NCI-H2196 treated with DMSO at 0.1 percent for 48 hours (cell line): ENCODE measurements around the gene SRRM3.
"Not testable (repeated sequence)": the region's sequence is repeated elsewhere in the genome, so short reads cannot be mapped to it uniquely, and the experiment has no call there.

ENCODE experiments used
- DNase-seq: peaks from one replicate; lab custom pipeline; 2025; ENCODE audit not compliant: unreplicated experiment; lab: John Stamatoyannopoulos, UW

Gene SRRM3

GRCh38 chr7:76189276-76189675, 12.4 kb upstream of the SRRM3 start:
- DNase-seq = no peak

- DNase-seq = peak; percentile 16
Measured at GRCh38 chr7:76191783-76192240, 9.9 kb upstream of the SRRM3 start.

- no peak for DNase-seq
Measured at GRCh38 chr7:76193466-76193865, 8.2 kb upstream of the SRRM3 start.

DNA sequence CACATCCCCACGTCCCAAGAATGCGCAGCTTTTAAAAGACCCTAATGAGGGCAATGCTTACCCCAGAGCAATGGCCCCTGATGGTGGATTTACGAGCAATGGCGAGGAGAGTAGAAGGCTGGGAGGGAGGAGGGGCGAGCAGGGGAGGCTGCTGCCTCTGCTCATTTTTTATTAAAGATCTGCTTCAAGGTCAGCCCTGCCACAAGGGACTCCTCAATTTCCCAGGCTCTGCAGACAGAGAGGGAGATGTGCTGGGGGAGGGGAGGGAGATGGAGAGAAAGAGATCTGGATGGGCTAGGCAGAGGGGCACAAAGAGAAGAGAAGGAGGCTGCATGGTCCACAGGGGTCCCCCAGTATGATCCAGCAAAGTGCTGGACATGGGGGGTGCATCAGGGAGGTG, 7.8 kb upstream of the SRRM3 start:
- DNase-seq = no peak

DNA sequence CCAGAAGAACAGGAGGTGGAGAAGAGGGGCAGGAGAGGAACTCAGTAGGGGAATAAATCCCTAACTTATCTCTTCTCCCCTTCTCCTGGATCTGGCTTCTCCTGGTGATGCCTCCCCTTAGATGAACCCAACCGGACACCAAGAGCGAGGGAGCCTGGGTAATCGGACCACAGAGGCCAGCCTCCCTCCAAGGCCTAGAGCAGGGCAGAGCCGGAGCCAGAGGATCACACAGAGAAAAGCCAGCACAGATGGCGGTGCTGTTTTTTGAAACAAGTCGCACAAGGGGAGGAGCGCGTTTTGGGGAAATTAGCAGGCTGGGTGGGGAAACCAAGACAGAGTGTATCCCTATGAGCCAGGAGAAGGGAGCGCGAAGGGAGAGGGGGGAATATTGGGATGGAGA, 4.9 kb upstream of the SRRM3 start:
- DNase-seq = no peak

GRCh38 chr7:76198202-76198601, 3.5 kb upstream of the SRRM3 start:
- no peak for DNase-seq

GRCh38 chr7:76202666-76203030, 952 bp downstream of the SRRM3 start:
- no peak for DNase-seq

DNA sequence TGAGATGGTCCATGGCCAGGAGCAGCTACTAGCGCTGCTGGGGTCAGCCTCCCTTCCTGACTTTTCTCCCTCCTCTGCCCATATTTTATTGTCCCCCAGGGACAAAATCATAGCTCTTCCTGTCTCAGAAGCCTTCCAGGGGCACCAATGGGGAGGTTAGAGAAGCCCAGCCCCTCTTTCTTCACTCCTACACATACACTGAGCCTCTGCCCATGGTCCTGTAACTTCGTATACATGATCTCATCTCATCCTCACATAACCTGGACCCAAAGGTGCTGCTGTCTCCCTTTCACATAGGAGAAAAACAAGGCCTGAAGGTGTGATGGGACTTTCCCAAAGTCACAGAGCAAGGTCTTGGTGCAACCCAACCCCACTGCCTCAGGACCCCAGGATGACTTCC, 2.5 kb downstream of the SRRM3 start:
- DNase-seq = no peak

DNA sequence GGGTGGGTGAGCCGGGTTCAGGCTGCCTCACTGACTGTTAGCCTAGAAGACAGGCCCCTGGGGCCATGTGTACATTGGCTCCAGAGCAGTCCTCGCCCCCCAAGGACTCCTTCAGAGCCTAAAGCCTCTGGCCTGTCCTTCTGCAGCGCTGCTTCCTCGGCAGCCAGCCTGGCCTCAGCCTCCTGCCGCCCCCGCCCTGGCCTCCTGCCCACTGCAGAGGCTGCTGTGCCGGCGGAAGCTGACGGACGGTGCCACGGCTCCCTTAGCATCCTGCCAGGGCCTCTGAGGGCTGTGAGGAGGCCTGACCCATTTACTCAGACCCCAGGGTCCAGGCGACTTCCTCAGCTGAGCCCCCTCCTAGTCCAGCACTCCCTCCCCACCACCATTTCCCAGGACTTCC, 4.9 kb downstream of the SRRM3 start:
- no peak for DNase-seq

- DNase-seq = no peak
Measured at GRCh38 chr7:76209310-76209709, 7.6 kb downstream of the SRRM3 start.

GRCh38 chr7:76211216-76211615, 9.5 kb downstream of the SRRM3 start:
- no peak for DNase-seq

DNA sequence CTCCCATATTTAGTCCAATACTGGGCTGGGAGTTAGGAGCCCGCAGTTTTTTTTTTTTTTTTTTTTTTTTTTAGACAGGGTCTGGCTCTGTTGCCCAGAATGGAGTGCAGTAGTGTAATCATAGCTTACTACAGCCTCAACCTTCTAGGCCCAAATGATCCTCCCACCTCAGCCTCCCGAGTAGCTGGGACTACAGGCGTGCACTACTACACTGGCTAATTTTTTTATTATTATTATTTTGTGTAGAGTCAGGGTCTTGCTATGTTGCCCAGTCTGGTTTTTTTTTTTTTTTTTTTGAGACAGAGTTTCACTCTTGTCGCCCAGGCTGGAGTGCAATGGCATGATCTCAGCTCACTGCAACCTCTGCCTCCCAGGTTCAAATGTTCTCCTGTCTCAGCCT, 13.7 kb downstream of the SRRM3 start:
- DNase-seq = not testable (repeated sequence)

DNA sequence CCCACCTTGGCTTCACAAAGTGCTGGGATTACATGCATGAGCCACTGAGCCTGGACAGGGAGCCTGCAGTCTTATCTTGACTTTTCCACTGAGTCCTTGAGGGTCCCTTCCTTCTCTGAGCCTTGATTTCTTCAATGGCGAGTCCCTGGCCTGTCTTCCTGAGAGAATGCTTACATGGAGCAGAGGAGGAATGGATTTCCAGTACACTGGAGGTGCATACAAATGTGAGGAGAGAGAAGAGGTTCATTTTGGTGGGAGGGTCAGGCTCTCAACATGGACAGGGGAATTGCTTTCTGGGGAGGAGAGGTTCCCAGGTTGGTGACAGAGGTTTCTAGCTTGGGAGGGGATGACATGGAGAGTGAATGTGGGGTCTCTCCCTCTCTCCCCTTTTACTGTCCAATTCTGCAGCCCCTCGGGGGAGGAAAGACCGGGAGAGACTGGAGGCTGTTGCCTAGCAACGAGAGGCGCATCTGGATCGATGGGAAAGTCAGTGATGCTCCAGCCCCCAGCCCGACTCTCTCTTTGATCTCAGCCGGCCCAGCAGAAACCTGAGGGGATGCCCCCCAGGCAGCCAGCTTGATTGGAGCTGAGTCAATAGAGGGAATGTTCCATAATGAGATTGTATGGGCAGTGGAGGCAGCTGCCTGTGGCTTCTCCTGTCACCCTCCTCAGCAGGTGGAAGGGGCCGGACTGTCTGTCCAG, 14.8 kb downstream of the SRRM3 start:
- no peak for DNase-seq

GRCh38 chr7:76217942-76218566, 16.4 kb downstream of the SRRM3 start:
- no peak for DNase-seq

DNA sequence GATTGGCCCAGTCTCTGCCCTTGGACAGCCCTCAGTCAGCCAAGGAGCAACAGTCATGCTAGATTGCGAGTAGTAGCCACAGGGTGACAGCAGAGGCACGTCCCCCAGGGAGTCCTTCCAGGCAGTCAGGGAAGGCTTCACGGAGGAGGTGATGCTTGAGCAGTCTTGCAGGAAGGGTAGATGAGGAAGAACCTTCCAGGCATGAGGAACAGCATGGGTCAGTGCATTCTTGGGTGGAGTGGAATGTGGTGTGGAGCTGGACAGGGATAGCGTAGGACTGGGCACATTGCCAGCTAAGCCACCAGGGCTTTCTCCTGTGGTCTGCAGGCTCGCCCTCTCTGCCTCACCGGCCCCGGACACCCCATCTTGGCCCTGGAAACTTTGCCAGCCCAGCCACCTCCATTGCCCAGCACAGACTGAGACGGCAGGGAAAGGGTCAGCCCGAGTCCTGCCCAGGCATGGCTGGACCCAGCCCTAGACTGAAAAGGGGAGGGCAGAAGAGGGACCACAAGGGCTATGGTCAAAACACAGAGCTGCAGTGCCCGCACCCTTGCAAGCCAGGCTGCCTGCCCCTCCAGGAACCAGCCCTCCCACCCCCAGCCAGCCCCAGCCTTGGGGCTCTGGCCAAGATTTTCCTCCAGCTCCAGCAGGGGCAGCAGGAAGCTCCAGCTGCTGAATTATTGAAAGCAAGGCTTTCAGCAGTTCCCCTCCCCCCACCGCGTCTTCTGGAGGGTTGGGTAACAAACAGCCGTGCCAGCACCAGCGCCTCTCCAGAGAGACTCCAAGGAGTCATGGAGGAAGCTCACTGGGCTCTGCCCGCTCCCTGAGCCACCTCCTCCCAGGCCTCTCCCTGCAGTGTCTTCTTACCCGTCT, 18.7 kb downstream of the SRRM3 start:
- no peak for DNase-seq

- no peak for DNase-seq
Measured at GRCh38 chr7:76222333-76222732, 20.6 kb downstream of the SRRM3 start.

GRCh38 chr7:76222839-76223238, 21.1 kb downstream of the SRRM3 start:
- DNase-seq = no peak

DNA sequence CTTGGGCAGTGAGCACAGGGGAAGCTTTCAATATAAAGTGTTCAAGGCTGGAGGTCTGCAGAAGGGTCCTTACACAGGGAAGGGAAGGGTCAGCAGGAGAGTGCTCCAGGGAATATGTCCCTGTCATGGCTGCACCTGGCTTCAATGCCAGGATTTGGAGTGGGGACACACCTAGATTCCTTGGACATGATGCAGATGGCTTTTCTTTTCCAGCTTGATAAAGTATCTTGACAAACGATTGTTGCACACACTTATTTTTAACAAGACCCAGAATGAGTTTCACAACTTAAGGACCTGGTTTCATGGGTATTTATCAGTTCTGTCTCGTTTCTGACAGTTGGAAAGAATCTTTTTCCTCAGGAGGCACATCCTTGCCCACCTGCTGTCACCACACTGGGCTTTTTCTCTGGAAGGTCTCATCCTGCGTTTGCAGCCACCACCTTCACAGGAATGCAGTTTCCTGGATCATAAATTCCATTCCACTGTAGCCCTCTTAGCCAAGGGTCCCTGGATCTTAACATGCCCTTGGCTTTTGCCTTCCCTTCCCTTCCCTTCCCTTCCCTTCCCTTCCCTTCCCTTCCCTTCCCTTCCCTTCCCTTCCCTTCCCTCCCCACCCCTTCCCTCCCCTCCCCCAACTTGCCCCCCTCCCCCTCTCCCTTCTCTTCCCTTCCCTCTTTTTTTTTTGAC, 21.7 kb downstream of the SRRM3 start:
- no peak for DNase-seq

GRCh38 chr7:76224695-76225094, 23.0 kb downstream of the SRRM3 start:
- DNase-seq = no peak

- DNase-seq = no peak
Measured at GRCh38 chr7:76225379-76225778, 23.7 kb downstream of the SRRM3 start.

GRCh38 chr7:76225951-76226350, 24.3 kb downstream of the SRRM3 start:
- no peak for DNase-seq
